ENCODE measurements around the gene TAPBP.

Gene TAPBP

DNA sequence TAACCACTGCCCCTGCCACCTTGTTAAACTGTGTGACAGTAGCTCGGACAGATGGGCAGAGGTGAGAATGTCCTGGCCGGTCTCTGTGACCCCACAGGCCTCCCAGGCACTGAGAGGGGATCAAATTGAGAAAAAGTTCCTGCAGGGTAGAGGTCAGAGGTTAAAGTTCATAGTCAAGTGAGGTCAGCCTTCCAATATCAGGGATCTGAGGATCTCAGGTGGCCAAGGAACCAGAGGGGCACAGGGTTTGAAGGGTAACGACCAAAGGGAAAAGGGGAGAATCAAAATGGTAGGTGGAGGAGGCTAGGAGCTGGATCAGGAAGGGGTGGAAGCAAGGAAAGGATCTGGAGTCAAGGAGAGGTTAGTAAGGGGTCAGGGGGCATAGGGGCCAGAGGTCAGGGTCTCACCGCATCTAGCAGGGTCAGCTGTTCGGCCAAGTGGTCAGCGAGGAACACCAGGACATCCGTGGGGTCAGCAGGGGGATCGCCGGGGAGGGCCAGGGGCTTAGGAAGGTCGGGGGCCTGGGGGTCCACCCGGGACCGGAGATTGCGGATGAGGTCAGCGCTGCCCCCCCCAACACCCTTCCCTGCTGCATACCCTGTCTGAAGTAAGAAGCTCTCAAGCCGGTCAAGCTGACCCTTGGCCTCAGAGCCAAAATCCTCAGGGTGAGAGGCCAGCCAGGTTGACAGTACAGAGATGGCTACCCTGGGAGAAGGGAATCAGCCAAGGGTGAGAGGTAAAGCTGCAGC, 18.1 kb downstream of the TAPBP start:
- TF ChIP-seq, protein P1, sequence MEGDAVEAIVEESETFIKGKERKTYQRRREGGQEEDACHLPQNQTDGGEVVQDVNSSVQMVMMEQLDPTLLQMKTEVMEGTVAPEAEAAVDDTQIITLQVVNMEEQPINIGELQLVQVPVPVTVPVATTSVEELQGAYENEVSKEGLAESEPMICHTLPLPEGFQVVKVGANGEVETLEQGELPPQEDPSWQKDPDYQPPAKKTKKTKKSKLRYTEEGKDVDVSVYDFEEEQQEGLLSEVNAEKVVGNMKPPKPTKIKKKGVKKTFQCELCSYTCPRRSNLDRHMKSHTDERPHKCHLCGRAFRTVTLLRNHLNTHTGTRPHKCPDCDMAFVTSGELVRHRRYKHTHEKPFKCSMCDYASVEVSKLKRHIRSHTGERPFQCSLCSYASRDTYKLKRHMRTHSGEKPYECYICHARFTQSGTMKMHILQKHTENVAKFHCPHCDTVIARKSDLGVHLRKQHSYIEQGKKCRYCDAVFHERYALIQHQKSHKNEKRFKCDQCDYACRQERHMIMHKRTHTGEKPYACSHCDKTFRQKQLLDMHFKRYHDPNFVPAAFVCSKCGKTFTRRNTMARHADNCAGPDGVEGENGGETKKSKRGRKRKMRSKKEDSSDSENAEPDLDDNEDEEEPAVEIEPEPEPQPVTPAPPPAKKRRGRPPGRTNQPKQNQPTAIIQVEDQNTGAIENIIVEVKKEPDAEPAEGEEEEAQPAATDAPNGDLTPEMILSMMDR (IDR thresholded peaks at IDR 0.05; ENCODE audit: low read depth, low read length, missing control alignments), result no peak
- no peak overlapping the region for H3K4me3 ChIP-seq (ENCODE audit: low read depth, low read length)

DNA sequence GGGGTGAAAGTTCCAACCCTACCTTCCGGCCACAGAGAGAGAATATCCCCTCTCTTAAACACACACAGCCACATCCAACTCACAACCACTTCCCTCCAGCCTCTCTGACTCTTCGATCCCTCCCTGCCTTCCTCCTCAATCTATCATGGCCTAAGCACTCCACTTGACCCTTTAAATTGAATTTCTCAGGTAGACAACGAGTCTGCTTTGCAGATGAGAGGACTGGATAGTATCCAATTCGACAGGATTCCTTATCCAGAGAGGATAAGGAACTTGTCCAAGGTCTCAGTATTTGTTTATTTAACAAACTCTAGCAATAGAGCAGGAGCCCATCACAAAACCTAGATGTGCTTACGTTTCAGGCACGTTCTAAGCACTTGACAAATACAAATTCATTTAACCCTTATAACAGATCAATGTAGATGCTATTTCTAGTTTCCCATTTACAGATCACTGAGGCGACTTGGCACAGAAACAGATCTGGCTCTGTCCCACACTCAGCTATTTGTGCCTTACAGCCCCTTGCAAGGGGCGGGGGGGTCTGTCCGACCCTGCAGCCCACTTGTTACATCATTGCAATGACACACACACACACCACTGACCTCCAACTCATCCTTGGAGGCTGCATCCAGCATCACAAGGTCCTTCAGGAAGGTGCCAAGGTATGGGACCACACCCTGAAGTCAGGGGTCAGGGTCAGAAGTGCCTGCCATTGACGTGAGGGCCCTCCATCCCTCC, 19.6 kb downstream of the TAPBP start:
- H3K36me3 ChIP-seq (replicated peaks), result peaks cover 39% of the 10 kb centered on the region
- H3K27ac ChIP-seq, result no peak overlapping the region
- H3K27me3 ChIP-seq (replicated peaks), result no peaks in the 10 kb centered on the region
- TF ChIP-seq, protein P1 (IDR thresholded peaks at IDR 0.05; ENCODE audit: low read depth, low read length, missing control alignments), result no peak
- no peak overlapping the region for H3K4me3 ChIP-seq (ENCODE audit: low read depth, low read length)
- in situ Hi-C loops (cut with HindIII; ENCODE audit: low pct_ligation_motif_present, low sequenced_read_pairs), result no loop called here
- DNase-seq, result no peak

More for the DNA sequence above, 18.1 kb downstream of the TAPBP start:
- DNase-seq, result no peak
- Histone ChIP-seq H3K27me3 (replicated peaks) (no peaks in the 10 kb centered on the region), H3K27ac (no peak overlapping the region), H3K36me3 (replicated peaks) (peaks cover 38% of the 10 kb centered on the region)
- in situ Hi-C loops (cut with HindIII; ENCODE audit: low pct_ligation_motif_present, low sequenced_read_pairs), result no loop called here

DNA sequence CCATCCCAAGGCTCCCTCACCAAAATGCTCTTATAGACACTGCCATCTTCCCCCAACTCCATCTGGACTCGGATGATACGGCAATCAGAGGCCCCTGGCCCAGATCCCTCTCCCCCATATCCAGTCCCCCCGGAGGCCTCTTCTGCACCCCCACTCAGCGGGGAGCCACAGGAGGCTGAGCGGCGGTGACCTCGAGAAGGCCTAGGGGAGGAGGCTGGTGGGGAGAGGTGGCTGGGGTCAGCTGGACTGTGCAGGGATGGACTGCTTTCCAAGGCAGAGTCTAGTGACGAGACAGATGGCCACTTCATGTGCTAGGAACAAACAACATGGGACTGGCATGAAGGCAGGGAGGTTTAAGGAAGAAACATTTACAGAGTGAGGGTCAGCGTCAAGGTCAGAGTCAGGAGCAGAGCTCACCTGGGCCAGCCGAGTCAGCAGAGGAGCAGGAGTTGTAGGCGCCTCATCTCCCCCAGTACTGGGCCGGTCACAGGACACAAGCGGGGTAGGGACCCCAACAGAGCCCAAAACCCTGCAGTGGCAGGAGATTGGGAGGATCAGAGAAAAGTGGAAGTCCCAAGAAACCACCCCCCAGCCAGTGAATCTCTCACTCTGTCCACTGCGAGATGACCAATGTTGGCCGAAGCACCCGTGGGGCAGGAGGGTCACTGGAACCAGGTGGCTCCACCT, 20.7 kb downstream of the TAPBP start:
- TF ChIP-seq, protein P1 (IDR thresholded peaks at IDR 0.05; ENCODE audit: low read depth, low read length, missing control alignments), result no peak
- H3K36me3 ChIP-seq (replicated peaks), result peaks cover 39% of the 10 kb centered on the region
- H3K4me3 ChIP-seq (ENCODE audit: low read depth, low read length), result no peak overlapping the region
- in situ Hi-C loops (cut with HindIII; ENCODE audit: low pct_ligation_motif_present, low sequenced_read_pairs), result no loop called here
- no peak overlapping the region for H3K27ac ChIP-seq
- H3K27me3 ChIP-seq (replicated peaks), result no peaks in the 10 kb centered on the region
- DNase-seq, result no peak

GRCh38 chr6:33290459-33290858, 23.4 kb downstream of the TAPBP start:
- Histone ChIP-seq H3K27me3 (replicated peaks) (no peaks in the 10 kb centered on the region), H3K27ac (no peak overlapping the region), H3K36me3 (replicated peaks) (peaks cover 52% of the 10 kb centered on the region), H3K4me3 (ENCODE audit: low read depth, low read length) (peak overlapping the region; percentile 86)
- TF ChIP-seq, protein P1 (IDR thresholded peaks at IDR 0.05; ENCODE audit: low read depth, low read length, missing control alignments), result no peak
- in situ Hi-C loops (cut with HindIII; ENCODE audit: low pct_ligation_motif_present, low sequenced_read_pairs), result no loop called here
- no peak for DNase-seq

- peak overlapping the region; percentile 86 for H3K4me3 ChIP-seq (ENCODE audit: low read depth, low read length)
- peaks cover 52% of the 10 kb centered on the region for H3K36me3 ChIP-seq (replicated peaks)
- no peaks in the 10 kb centered on the region for H3K27me3 ChIP-seq (replicated peaks)
- H3K27ac ChIP-seq, result peak overlapping the region; percentile 69
- no peak for DNase-seq
- in situ Hi-C loops (cut with HindIII; ENCODE audit: low pct_ligation_motif_present, low sequenced_read_pairs), result no loop called here
- TF ChIP-seq, protein P1 (IDR thresholded peaks at IDR 0.05; ENCODE audit: low read depth, low read length, missing control alignments), result no peak
Observed at GRCh38 chr6:33289784-33290315, 24.0 kb downstream of the TAPBP start.
